ENCODE data around the gene IFT88.

DNA sequence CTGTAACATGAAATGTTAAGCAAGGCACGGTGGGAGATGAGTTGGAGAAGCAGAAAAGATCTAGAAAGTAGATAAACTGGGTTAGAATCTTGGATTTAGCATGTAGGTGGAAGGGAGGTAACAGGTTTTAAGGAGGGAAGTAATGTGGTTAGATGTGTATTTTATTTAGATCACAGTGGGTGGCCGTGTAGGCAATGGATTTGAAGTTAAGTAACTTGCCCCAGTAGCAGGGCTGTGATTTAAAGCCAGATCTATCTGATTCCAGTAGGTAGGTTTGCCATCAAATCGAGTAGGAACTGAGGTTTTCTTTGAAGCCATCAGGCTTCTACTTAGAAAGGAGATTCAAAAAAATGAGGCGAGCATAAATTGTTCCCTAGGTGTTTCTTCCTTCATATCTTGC, 86.0 kb downstream of the IFT88 start:
- TF ChIP-seq ZNF8 (CRISPR knock-in tag; IDR thresholded peaks at IDR 0.05) (no peak), CREB5 (CRISPR knock-in tag; IDR thresholded peaks at IDR 0.05; ENCODE audit: low read depth) (no peak), CSDC2 (CRISPR knock-in tag; IDR thresholded peaks at IDR 0.05) (no peak), POU6F1 (CRISPR knock-in tag; IDR thresholded peaks at IDR 0.05; ENCODE audit: borderline replicate concordance, low read depth) (no peak), ZC3H10 (CRISPR knock-in tag; IDR thresholded peaks at IDR 0.05) (no peak), GLIS3 (CRISPR knock-in tag; IDR thresholded peaks at IDR 0.05) (no peak), ZNF70 (CRISPR knock-in tag; IDR thresholded peaks at IDR 0.05) (no peak), ARNTL (CRISPR knock-in tag; IDR thresholded peaks at IDR 0.05; ENCODE audit: borderline replicate concordance, low read depth) (no peak), TCF4 (CRISPR knock-in tag; IDR thresholded peaks at IDR 0.05; ENCODE audit: borderline replicate concordance) (no peak), CSRNP3 (CRISPR knock-in tag; IDR thresholded peaks at IDR 0.05) (no peak)
- TF ChIP-seq, protein P1, sequence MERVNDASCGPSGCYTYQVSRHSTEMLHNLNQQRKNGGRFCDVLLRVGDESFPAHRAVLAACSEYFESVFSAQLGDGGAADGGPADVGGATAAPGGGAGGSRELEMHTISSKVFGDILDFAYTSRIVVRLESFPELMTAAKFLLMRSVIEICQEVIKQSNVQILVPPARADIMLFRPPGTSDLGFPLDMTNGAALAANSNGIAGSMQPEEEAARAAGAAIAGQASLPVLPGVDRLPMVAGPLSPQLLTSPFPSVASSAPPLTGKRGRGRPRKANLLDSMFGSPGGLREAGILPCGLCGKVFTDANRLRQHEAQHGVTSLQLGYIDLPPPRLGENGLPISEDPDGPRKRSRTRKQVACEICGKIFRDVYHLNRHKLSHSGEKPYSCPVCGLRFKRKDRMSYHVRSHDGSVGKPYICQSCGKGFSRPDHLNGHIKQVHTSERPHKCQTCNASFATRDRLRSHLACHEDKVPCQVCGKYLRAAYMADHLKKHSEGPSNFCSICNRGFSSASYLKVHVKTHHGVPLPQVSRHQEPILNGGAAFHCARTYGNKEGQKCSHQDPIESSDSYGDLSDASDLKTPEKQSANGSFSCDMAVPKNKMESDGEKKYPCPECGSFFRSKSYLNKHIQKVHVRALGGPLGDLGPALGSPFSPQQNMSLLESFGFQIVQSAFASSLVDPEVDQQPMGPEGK (CRISPR knock-in tag; IDR thresholded peaks at IDR 0.05; ENCODE audit: borderline replicate concordance), result no peak
